CD4-positive, alpha-beta T cell (primary cell): ENCODE measurements around the gene GUK1. TPM values are rescaled to one million over a fixed set of nuclear protein-coding genes. Genes with fewer than 3 reads are reported as not detected.

Experiments used
- ATAC-seq: fragments of 200-7000 bp; cut with Tn5 transposase; one replicate; pipeline ENCODE4 v1.10.0; 2022; ENCODE audit warnings: mild to moderate bottlenecking; ENCODE audit not compliant: poor library complexity
- CTCF ChIA-PET: fragments of 350-600 bp; sonication (Branson Sonifier 250); formaldehyde crosslinking; loops from one replicate; lab custom pipeline; 2021; ENCODE audit warnings: antibody characterized with exemption, inconsistent platforms; lab: Charles Lee
- POLR2A ChIA-PET: fragments of 350-600 bp; sonication (Branson Sonifier 250); formaldehyde crosslinking; loops from one replicate; lab custom pipeline; 2021; ENCODE audit warnings: antibody characterized with exemption, inconsistent platforms; lab: Charles Lee
- DNase-seq, 14 experiments: peaks; one replicate each; pipeline ENCODE4 v3.0.0-alpha.2; 2013 to 2020; ENCODE audit warnings: mixed read lengths in 2 of 14
- H3K27ac ChIP-seq, 2 donors: one replicate each; pipeline versions ENCODE4 v1.5.1 to v1.7.0; 2013; ENCODE audit warnings: low read length in 2 of 2, low read depth in 1 of 2, mild to moderate bottlenecking in 1 of 2
- H3K27me3 ChIP-seq, 2 experiments: 1 replicate in 1 of 2; 2 replicates in 1 of 2; pipeline versions ENCODE4 v1.6.1 to v1.7.0; 2013; ENCODE audit warnings: low read length in 2 of 2, control low read depth in 1 of 2, mild to moderate bottlenecking in 1 of 2, moderate library complexity in 1 of 2; ENCODE audit not compliant: insufficient read depth in 2 of 2, control insufficient read depth in 1 of 2
- H3K36me3 ChIP-seq: one replicate; pipeline ENCODE4 v1.6.1; 2013; ENCODE audit warnings: low read length, control low read depth; ENCODE audit not compliant: insufficient read depth
- H3K4me1 ChIP-seq: one replicate; pipeline ENCODE4 v1.6.1; 2013; ENCODE audit warnings: low read length, control low read depth; ENCODE audit not compliant: insufficient read depth
- H3K4me3 ChIP-seq: one replicate; pipeline ENCODE4 v1.5.1; 2013; ENCODE audit warnings: mild to moderate bottlenecking, low read length, moderate library complexity
- H3K9me3 ChIP-seq, 2 experiments: 1 replicate in 1 of 2; 2 replicates in 1 of 2; pipeline versions ENCODE4 v1.6.1 to v1.7.0; 2013; ENCODE audit warnings: low read length in 2 of 2, mild to moderate bottlenecking in 2 of 2, control low read depth in 1 of 2, moderate library complexity in 1 of 2; ENCODE audit not compliant: control insufficient read depth in 1 of 2, insufficient read depth in 1 of 2
- H3K27ac Mint-ChIP-seq: one replicate; pipeline ENCODE4 v1.8.0; 2020; ENCODE audit warnings: mixed read lengths
- H3K27me3 Mint-ChIP-seq: one replicate; pipeline ENCODE4 v1.8.0; 2021; ENCODE audit warnings: mixed read lengths
- H3K36me3 Mint-ChIP-seq: one replicate; pipeline ENCODE4 v1.8.0; 2021; ENCODE audit warnings: low read depth, mixed read lengths
- H3K4me1 Mint-ChIP-seq: one replicate; pipeline ENCODE4 v1.8.0; 2021; ENCODE audit warnings: low read depth, mixed read lengths
- H3K4me3 Mint-ChIP-seq: one replicate; pipeline ENCODE4 v1.8.0; 2020; ENCODE audit warnings: mild to moderate bottlenecking, mixed read lengths
- H3K9me3 Mint-ChIP-seq: one replicate; pipeline ENCODE4 v1.8.0; 2020; ENCODE audit warnings: mixed read lengths
- CTCF ChIP-seq: fragments of 200-600 bp; IDR thresholded peaks from one replicate; pipeline ENCODE4 v1.8.0; 2022; ENCODE audit warnings: antibody characterized with exemption, mild to moderate bottlenecking
- intact Hi-C, 2 experiments: fragments of 100-400 bp; cut with DNase I in 1 of 2; cut with micrococcal nuclease in 1 of 2; formaldehyde crosslinking; loops; one replicate each; pipeline versions ENCODE4 v1.15.1 to v1.9.0; 2023 to 2025; cut with DNase I, micrococcal nuclease
- total RNA-seq, 174 experiments: library from RNA in 2 of 174; stranded (reverse) in 2 of 174; gene quantifications; one replicate each; pipeline ENCODE4 v1.2.3 and lab custom pipeline; 2021 to 2026

The GUK1 gene
- total RNA-seq, 2 experiments from 2014 or later: 373 to 378 TPM

DNA sequence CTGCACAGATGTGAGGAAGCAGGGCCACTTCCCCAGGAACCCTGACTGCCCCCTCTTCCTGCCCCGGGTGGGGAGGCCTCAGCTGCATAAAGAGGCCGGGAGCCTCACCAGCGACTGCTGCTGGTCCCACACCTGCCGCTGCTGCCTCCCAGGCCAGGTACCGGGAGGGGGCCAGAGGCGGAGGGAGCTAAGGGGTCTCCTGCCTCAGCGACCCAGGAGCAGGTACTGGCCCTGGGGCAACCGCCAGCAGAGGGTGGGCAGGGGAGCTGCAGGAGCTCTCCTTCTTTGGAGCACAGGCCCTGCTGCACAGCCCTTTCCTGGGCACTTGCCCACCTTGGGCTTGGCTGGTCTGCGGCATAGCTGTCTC is 16.4 kb downstream of the GUK1 start:
- Mint-ChIP-seq H3K27ac (no peak overlapping the region), H3K4me3 (no peak overlapping the region), H3K36me3 (no peaks in the 10 kb centered on the region), H3K4me1 (peaks cover 13% of the 10 kb centered on the region), H3K27me3 (no peaks in the 10 kb centered on the region), H3K9me3 (no peaks in the 10 kb centered on the region)
- TF ChIP-seq CTCF: no peak
- ChIA-PET CTCF (interaction anchor here (1.3 kb wide), 1 partner anchor 9 kb away, joined by 3 read pairs; no protein-coding TSS in a partner anchor), POLR2A (interaction anchor here (1.2 to 2.4 kb wide), 3 partner anchors 9 to 16 kb away, joined by 3 to 10 read pairs (median 8); partner anchors contain the start of genes GUK1 and IBA57)
- DNase-seq (no peak), ATAC-seq (no peak)
- no peak overlapping the region for H3K27ac ChIP-seq
- peaks cover 19% of the 10 kb centered on the region for H3K4me1 ChIP-seq
- no peaks in the 10 kb centered on the region for H3K9me3 ChIP-seq
- no peaks in the 10 kb centered on the region for H3K36me3 ChIP-seq
- H3K27me3 ChIP-seq: no peaks in the 10 kb centered on the region
- H3K4me3 ChIP-seq: no peak overlapping the region
- intact Hi-C loops: no loop called here

DNA sequence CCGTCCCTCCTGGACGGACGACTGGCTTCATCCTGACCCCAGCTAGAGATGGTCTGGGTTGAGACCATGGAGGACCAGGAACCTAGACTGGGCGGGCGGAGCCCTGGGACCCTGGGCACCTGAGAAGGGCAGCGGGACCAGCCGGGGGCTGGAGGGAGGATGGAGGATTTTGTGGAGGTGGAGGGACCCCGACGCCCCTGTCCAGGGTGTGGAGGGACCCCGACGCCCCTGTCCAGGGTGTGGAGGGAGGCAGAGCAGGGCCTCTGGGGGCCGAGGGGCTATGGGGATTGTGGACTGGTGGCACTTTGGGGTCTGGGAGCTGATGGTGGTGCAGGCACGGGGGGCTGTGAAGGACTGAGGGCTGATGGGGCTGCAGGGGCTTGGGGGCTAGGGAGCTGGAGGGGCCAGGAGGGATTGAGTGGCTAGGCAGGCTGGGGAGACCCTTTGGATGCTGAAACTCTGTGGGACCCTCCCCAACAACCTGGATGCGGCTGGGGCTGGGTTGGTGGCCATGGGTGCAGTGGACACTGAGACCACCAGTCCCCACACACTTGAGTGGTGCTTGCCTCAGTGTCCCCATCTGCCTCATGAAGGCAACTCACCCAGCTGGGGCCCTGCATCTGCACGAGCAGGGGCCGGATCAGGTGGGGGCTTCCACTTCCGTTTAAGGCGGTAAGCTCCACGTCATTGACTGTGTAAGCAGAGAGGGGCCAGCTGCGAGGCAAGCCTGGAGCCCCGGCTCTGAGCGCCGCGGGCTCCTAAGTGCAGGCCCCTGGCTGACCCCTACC is 17.1 kb downstream of the GUK1 start:
- no peak for TF ChIP-seq CTCF
- Mint-ChIP-seq H3K9me3 (no peaks in the 10 kb centered on the region), H3K27ac (peak overlapping the region; percentile 39), H3K36me3 (no peaks in the 10 kb centered on the region), H3K27me3 (no peaks in the 10 kb centered on the region), H3K4me1 (peaks cover 19% of the 10 kb centered on the region), H3K4me3 (no peak overlapping the region)
- DNase-seq (peak in 3 of 14 experiments; percentile 3 to 38 (median 36)), ATAC-seq (peak; percentile 47)
- H3K27me3 ChIP-seq: no peaks in the 10 kb centered on the region
- no peak overlapping the region for H3K4me3 ChIP-seq
- H3K4me1 ChIP-seq: peaks cover 25% of the 10 kb centered on the region
- intact Hi-C loops: no loop called here
- H3K36me3 ChIP-seq: no peaks in the 10 kb centered on the region
- ChIA-PET CTCF (interaction anchor here (1.3 kb wide), 1 partner anchor 8 kb away, joined by 3 read pairs; no protein-coding TSS in a partner anchor), POLR2A (interaction anchor here (1.1 to 2.4 kb wide), 4 partner anchors 8 to 17 kb away, joined by 3 to 10 read pairs (median 6); partner anchors contain the start of genes GUK1 and IBA57)
- no peaks in the 10 kb centered on the region for H3K9me3 ChIP-seq
- H3K27ac ChIP-seq: no peak overlapping the region

GRCh38 chr1:228157729-228158126 is 17.6 kb downstream of the GUK1 start:
- no peak for TF ChIP-seq CTCF
- Mint-ChIP-seq H3K9me3 (no peaks in the 10 kb centered on the region), H3K36me3 (no peaks in the 10 kb centered on the region), H3K27ac (no peak overlapping the region), H3K4me1 (peaks cover 25% of the 10 kb centered on the region), H3K4me3 (no peak overlapping the region), H3K27me3 (no peaks in the 10 kb centered on the region)
- no peak overlapping the region for H3K27ac ChIP-seq
- intact Hi-C loops: no loop called here
- DNase-seq (no peak), ATAC-seq (no peak)
- no peaks in the 10 kb centered on the region for H3K36me3 ChIP-seq
- H3K27me3 ChIP-seq: no peaks in the 10 kb centered on the region
- H3K4me1 ChIP-seq: peaks cover 31% of the 10 kb centered on the region
- no peaks in the 10 kb centered on the region for H3K9me3 ChIP-seq
- ChIA-PET CTCF (no interaction called here), POLR2A (interaction anchor here (1.1 to 2.4 kb wide), 3 partner anchors 8 to 18 kb away, joined by 3 to 10 read pairs (median 8); partner anchors contain the start of genes GUK1 and IBA57)
- no peak overlapping the region for H3K4me3 ChIP-seq
